Measurements from ENCODE around the gene ABR. TPM values are rescaled to one million over a fixed set of nuclear protein-coding genes. Genes with fewer than 3 reads are reported as not detected.
"Not testable (repeated sequence)": the region's sequence is repeated elsewhere in the genome, so short reads cannot be mapped to it uniquely, and the experiment has no call there.

ABR gene
- total and polyA plus RNA-seq, 8 donors, result 59.0 to 187 (median 80.5) TPM

DNA sequence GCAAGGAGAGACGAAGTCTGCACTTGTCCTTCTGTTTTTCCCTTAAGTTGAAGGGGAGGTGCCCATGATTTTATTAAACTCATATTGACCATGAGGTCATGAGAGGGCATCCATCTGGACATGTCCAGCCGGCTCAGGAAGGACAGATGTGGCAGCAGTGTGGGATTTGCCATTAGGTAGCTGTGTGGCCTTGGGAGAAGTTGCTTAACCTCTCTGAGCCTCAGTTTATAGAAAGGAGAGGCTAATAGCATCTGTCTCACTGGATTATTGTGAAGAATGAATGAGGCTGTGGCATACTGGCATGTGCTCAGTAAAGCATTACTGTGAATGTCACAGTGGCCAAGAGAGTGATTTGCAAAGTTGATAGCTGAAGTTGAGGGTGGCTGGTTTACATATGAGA, 181.7 kb downstream of the ABR start:
- no peak for DNase-seq
- Histone ChIP-seq H3K4me1 (peaks cover 25 to 54% of the 10 kb centered on the region in 2 donors), H3K27me3 (no peaks in the 10 kb centered on the region), H3K36me3 (peaks cover 0 to 38% of the 10 kb centered on the region in 2 donors), H3K27ac (no peak overlapping the region), H3K9me3 (peaks cover 0 to 6% of the 10 kb centered on the region in 2 donors), H3K4me3 (peak overlapping the region in 1 of 2 donors; percentile 94)
- intact Hi-C loops (cut with DNase I), result no loop called here
- TF ChIP-seq, protein P1, sequence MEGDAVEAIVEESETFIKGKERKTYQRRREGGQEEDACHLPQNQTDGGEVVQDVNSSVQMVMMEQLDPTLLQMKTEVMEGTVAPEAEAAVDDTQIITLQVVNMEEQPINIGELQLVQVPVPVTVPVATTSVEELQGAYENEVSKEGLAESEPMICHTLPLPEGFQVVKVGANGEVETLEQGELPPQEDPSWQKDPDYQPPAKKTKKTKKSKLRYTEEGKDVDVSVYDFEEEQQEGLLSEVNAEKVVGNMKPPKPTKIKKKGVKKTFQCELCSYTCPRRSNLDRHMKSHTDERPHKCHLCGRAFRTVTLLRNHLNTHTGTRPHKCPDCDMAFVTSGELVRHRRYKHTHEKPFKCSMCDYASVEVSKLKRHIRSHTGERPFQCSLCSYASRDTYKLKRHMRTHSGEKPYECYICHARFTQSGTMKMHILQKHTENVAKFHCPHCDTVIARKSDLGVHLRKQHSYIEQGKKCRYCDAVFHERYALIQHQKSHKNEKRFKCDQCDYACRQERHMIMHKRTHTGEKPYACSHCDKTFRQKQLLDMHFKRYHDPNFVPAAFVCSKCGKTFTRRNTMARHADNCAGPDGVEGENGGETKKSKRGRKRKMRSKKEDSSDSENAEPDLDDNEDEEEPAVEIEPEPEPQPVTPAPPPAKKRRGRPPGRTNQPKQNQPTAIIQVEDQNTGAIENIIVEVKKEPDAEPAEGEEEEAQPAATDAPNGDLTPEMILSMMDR (IDR thresholded peaks at IDR 0.05), result no peak
- no peak for ATAC-seq

DNA sequence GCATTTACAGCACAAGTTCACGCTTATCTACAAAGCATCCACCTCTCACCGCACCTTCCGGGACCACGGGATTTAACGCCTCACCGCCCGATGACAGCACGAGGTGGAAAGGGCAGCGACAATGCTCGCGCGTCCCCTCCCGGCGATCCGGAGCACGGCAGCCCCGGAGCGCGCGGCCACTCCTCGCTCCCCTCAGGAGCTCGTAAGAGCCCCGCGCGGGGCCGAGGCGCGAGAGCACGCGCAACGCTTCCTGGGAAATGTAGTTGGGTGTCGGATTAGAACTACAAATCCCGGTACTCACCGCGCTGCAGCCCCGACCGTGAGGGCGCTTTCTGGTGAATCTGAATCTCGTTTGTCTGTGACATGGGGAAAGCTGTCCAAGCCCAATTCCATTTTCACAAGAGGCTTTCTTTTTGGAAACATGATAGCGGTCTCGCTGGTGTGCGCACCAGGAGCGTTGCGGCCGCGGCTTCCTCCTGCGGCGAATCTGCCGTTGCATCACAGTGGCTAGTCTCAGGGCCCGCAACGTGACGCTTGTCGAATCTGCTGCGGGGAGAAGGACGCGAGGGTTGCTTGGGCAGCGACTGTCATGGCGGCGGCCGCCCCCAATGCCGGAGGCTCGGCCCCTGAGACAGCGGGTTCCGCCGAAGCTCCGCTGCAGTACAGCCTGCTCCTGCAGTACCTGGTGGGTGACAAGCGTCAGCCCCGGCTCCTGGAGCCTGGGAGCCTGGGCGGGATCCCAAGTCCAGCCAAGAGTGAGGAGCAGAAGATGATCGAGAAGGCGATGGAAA, 183.0 kb downstream of the ABR start, which contains the start of gene TIMM22:
Gene TIMM22, plus strand, starts transcription at position 576 of the 791 bp plus-strand sequence. Its CDS starts 14 bp downstream, at position 590.
- H3K27me3 ChIP-seq, result no peaks in the 10 kb centered on the region
- TF ChIP-seq, protein P1 (IDR thresholded peaks at IDR 0.05), result peak; percentile 91 to 94
- peak within 1 kb of the TSS; percentile 87 to 90 for H3K27ac ChIP-seq
- H3K4me3 ChIP-seq, result peak within 1 kb of the TSS; percentile 94 to 99
- peaks cover 21 to 40% of the 10 kb centered on the region in 2 donors for H3K4me1 ChIP-seq
- ATAC-seq, result peak; percentile 96
- H3K36me3 ChIP-seq, result peaks cover 0 to 24% of the 10 kb centered on the region in 2 donors
- peaks cover 0 to 17% of the 10 kb centered on the region in 2 donors for H3K9me3 ChIP-seq
- intact Hi-C loops (cut with DNase I), result no loop called here
- DNase-seq, result peak; percentile 94 to 99 (median 96)

DNA sequence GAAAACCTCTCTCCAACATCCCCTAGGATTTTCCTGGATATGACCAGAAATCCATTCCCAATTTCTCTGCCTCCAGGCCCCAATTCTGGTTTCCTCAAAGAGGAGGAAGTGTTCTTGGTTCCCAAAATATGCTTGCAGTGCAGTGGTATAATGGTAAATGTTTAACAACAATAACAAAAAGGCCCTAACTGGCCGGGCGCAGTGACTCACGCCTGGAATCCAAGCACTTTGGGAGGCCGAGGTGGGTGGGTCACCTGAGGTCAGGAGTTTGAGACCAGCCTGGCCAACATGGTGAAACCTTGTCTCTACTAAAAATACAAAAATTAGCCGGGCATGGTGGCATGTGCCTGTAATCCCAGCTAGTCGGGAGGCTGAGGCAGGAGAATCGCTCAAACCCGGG, 184.5 kb downstream of the ABR start:
- intact Hi-C loops (cut with DNase I); DNase-seq; H3K27ac ChIP-seq; H3K27me3 ChIP-seq; H3K4me3 ChIP-seq; ATAC-seq: not testable (repeated sequence)
- Histone ChIP-seq H3K36me3 (peaks cover 0 to 10% of the 10 kb centered on the region in 2 donors), H3K4me1 (peaks cover 15 to 28% of the 10 kb centered on the region in 2 donors), H3K9me3 (peaks cover 0 to 17% of the 10 kb centered on the region in 2 donors)

DNA sequence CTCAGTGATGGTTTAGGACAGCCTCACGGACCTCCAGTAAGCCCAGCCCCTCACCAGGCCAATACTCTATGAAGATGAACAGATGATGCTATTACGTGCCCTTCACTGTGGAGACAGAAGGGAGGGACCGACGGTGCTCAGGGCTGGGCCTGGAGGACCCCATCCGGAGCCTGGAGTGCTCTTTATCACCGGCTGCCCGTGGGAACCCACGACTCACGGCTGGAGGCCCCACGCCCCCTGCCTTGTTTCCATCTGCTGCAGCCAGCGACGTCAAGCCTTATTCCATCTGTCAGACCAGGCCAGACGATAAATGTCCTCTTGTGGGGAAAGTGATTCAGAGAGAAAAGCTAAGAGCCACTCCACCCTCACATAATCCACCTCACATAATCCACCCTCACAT, 186.8 kb downstream of the ABR start:
- intact Hi-C loops (cut with DNase I), result no loop called here

DNA sequence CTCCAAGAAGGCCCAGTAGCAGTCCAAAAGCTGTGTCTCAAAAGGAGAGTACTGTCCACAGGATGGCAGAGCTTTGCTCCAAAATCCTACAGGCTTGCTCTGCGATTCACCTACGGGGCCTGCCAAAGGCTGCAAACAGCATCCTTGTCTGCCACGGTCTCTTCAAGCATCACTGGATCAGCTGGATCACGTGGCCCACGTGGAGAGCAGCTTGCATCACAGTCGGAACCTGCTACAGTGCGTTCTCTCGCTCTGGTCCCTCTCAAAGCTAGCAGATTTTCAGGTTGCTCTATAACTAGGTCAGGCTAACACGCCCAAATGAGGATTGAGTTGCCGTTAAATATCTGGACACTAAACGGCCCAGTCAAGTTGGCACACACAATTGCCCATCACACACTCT, 191.2 kb downstream of the ABR start:
- no peaks in the 10 kb centered on the region for H3K36me3 ChIP-seq
- no peaks in the 10 kb centered on the region for H3K4me1 ChIP-seq
- TF ChIP-seq, protein P1 (IDR thresholded peaks at IDR 0.05), result no peak
- DNase-seq (no peak), ATAC-seq (no peak)
- no peak overlapping the region for H3K4me3 ChIP-seq
- H3K27me3 ChIP-seq, result no peaks in the 10 kb centered on the region
- no peak overlapping the region for H3K27ac ChIP-seq
- intact Hi-C loops (cut with DNase I), result no loop called here
- peaks cover 0 to 11% of the 10 kb centered on the region in 2 donors for H3K9me3 ChIP-seq

More for the DNA sequence above, 186.8 kb downstream of the ABR start:
- ATAC-seq (no peak), DNase-seq (no peak)
- TF ChIP-seq, protein P1 (IDR thresholded peaks at IDR 0.05), result no peak
- no peaks in the 10 kb centered on the region for H3K36me3 ChIP-seq
- no peaks in the 10 kb centered on the region for H3K27me3 ChIP-seq
- H3K4me1 ChIP-seq, result peaks cover 4 to 10% of the 10 kb centered on the region in 2 donors
- H3K4me3 ChIP-seq, result no peak overlapping the region
- H3K9me3 ChIP-seq, result peaks cover 0 to 17% of the 10 kb centered on the region in 2 donors
- H3K27ac ChIP-seq, result no peak overlapping the region
